ENCODE results near the gene ICE1.

ICE1 gene

DNA sequence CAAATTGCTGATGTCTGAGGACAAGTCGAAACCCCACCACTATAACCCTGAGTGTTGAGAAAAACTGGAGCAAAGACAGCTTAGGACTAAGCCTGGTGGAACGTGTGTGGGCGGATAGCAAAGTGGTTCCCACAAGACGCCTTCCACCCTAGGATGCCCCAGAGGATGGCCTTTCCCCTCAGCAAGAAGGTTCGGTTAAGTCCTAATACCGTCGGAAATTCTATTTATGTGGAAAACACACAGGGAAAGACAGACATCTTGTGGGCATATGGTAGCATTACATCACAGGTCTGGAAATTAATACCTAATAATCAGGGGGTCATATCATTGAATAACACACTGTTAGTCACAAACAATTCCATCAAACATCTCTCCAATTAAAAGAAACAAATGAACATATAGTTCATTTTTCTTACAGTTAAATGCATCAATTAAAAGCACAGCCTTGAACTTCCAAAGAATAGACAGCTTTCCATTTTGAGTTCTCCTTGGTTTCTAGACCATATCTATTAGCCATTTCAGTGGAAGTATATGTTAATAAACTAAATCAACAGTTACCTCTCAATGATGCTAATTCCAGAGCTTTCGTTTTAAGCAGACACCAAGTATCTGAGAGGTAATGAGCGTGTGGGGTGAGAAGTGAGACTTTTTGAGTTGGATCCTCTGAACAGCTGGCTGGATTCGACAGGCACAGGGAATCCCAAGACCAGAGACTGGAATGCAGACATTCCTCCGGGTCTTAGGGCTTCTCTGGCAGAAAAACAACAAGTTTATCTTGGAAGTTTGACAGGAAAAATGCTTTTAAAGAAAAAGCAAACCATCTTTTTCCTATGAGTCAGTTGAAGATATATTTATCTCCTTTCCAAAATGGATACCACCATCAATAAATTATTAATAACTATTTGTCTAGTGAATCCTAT, 2.9 kb upstream of the ICE1 start:
- H3K36me3 ChIP-seq (replicated peaks), result peaks cover 3% of the 10 kb centered on the region
- H3K4me3 ChIP-seq (ENCODE audit: low read depth, low read length), result no peak overlapping the region
- H3K27me3 ChIP-seq (replicated peaks), result no peaks in the 10 kb centered on the region
- TF ChIP-seq, protein P1, sequence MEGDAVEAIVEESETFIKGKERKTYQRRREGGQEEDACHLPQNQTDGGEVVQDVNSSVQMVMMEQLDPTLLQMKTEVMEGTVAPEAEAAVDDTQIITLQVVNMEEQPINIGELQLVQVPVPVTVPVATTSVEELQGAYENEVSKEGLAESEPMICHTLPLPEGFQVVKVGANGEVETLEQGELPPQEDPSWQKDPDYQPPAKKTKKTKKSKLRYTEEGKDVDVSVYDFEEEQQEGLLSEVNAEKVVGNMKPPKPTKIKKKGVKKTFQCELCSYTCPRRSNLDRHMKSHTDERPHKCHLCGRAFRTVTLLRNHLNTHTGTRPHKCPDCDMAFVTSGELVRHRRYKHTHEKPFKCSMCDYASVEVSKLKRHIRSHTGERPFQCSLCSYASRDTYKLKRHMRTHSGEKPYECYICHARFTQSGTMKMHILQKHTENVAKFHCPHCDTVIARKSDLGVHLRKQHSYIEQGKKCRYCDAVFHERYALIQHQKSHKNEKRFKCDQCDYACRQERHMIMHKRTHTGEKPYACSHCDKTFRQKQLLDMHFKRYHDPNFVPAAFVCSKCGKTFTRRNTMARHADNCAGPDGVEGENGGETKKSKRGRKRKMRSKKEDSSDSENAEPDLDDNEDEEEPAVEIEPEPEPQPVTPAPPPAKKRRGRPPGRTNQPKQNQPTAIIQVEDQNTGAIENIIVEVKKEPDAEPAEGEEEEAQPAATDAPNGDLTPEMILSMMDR (IDR thresholded peaks at IDR 0.05; ENCODE audit: low read depth, low read length, missing control alignments), result peak; percentile 65
- peak overlapping the region; percentile 86 for H3K27ac ChIP-seq
- in situ Hi-C loops (cut with HindIII; ENCODE audit: low pct_ligation_motif_present, low sequenced_read_pairs), result no loop called here
- peak; percentile 96 for DNase-seq

DNA sequence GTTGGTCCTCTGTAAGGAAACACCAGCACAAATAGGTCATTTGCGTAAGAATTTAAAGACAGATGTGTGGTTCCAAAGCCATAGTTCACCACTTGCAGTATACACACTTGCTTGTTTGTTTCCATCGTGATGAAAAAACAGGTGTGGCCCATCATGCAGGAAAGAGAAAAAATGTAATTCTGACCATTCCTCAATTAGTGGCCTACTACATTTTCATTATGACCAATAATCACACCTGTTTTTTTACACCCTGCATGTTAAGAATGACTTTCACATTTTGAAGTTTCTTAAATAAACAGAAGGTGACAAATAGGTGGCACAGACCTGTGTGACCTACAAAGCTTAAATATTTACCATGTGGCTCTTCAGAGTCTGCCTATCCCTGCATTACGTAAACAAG, 2.2 kb upstream of the ICE1 start:
- H3K4me3 ChIP-seq (ENCODE audit: low read depth, low read length), result no peak overlapping the region
- DNase-seq, result no peak
- peak overlapping the region; percentile 86 for H3K27ac ChIP-seq
- TF ChIP-seq, protein P1 (IDR thresholded peaks at IDR 0.05; ENCODE audit: low read depth, low read length, missing control alignments), result no peak
- in situ Hi-C loops (cut with HindIII; ENCODE audit: low pct_ligation_motif_present, low sequenced_read_pairs), result no loop called here
- H3K36me3 ChIP-seq (replicated peaks), result peaks cover 3% of the 10 kb centered on the region
- no peaks in the 10 kb centered on the region for H3K27me3 ChIP-seq (replicated peaks)

DNA sequence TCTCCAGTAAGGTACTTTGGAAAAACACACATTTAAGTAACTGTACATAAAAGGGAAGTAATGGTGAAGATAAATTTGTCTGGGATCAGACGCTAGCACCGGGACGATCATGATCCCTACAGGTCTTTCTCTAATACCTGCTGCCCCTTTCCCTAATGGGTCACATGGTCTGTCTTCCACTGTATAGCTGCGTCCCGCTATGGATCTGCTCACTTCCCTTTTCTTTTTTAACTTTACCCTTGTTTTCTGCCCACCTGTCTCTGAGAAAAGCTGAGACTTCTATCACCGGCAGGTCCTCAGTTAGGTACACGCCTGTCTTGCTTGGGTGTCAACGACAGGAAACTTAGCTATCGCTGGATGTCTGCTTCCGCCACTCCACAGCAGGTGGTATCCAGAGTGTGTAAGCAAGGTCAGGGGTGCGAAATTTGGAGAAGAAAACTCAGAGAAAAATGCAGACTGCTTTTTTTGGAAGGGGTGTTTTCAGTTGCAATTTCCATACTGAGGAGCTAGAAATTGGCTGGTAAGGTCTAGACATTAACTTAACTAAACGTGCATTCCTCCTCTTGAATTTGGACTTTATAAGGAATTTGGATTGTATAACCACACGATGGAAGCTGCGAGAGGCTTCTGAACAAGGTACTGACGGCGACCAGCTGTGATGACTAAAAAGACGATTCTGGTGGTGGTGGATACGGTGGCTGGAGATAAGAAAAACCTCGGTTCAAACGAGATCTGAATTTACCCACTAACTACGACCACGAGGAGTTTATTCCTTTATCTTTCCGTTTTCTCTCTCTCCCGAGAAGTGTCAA, 1.1 kb upstream of the ICE1 start:
- Histone ChIP-seq H3K27ac (peak overlapping the region; percentile 99), H3K36me3 (replicated peaks) (peaks cover 3% of the 10 kb centered on the region), H3K4me3 (ENCODE audit: low read depth, low read length) (peak overlapping the region; percentile 88), H3K27me3 (replicated peaks) (no peaks in the 10 kb centered on the region)
- TF ChIP-seq, protein P1 (IDR thresholded peaks at IDR 0.05; ENCODE audit: low read depth, low read length, missing control alignments), result no peak
- DNase-seq, result peak; percentile 32
- in situ Hi-C loops (cut with HindIII; ENCODE audit: low pct_ligation_motif_present, low sequenced_read_pairs), result no loop called here

DNA sequence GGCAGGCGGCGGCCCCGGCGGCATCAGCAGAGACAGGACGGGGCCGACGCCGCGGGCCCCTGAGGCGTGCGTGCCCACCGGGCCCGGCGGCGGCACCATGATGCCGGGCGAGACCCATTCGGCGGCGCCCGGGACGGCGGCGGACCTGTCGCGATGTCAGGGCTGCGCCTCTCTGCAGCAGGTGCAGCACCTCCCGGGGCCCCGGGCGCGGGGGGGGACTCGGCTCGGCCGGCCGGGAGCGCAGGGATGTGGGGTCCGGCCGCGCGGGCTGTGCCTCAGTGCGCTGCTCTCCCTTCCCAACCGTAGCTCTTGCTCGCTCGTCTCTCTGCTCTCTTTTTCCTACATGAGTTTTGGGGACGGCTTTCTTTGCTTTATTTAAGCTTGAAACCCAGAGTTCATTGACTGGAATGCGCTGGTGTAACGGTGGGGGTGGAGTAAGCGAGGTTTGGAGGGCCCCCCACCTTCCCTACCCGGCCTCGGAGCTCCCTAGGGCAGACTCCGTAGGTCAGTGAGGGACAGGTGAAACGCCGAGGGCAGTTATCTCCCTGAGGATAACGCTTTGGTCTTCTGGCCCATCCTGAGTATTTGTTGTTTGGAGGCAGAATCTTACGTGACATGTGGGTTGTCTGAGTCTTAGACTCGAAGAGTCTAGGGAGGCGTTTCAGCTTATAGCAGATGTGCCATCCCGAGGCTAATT, 490 bp downstream of the ICE1 start:
- TF ChIP-seq, protein P1 (IDR thresholded peaks at IDR 0.05; ENCODE audit: low read depth, low read length, missing control alignments), result no peak
- in situ Hi-C loops (cut with HindIII; ENCODE audit: low pct_ligation_motif_present, low sequenced_read_pairs), result no loop called here
- Histone ChIP-seq H3K27me3 (replicated peaks) (no peaks in the 10 kb centered on the region), H3K36me3 (replicated peaks) (peaks cover 3% of the 10 kb centered on the region), H3K27ac (peak overlapping the region; percentile 99), H3K4me3 (ENCODE audit: low read depth, low read length) (peak overlapping the region; percentile 88)
- no peak for DNase-seq

DNA sequence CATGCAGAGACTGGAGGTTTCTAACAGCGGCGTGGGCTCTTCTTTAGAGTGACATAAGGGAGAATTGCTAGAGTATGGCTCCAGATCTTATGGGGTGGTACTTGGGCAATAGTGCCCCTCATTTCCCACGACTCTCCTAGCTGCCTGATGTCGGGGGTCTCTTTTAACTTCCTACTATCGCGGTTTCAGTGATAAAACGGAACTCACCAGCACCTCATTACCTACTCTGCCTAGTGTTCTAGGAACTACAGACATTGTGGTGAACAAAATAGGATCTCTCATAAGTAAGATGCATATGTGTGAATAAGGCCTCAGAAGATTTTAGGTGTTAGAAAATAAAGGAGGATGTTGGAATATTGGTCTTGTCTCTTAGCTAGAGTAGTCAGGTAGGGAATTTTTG, 1.1 kb downstream of the ICE1 start:
- Histone ChIP-seq H3K36me3 (replicated peaks) (peaks cover 3% of the 10 kb centered on the region), H3K4me3 (ENCODE audit: low read depth, low read length) (peak overlapping the region; percentile 88), H3K27ac (no peak overlapping the region), H3K27me3 (replicated peaks) (no peaks in the 10 kb centered on the region)
- TF ChIP-seq, protein P1 (IDR thresholded peaks at IDR 0.05; ENCODE audit: low read depth, low read length, missing control alignments), result no peak
- in situ Hi-C loops (cut with HindIII; ENCODE audit: low pct_ligation_motif_present, low sequenced_read_pairs), result no loop called here
- no peak for DNase-seq

Measured in brain microvascular endothelial cell (primary cell).